KBM-7 (cell line): ENCODE data around the gene MED9.

Experiments
- DNase-seq: peaks from one replicate; pipeline ENCODE4 v3.0.0-alpha.2; 2015
- in situ Hi-C: fragments of 300-500 bp; cut with MboI; formaldehyde crosslinking; loops from 2 replicates; pipeline ENCODE4 v1.14.3; 2020; ENCODE audit warnings: low sequenced_read_pairs, low pct_unique_long_range_greater_than_20kb, mixed read lengths

MED9 gene

GRCh38 chr17:17510456-17511292, 33.9 kb downstream of the MED9 start:
- DNase-seq = no peak
- in situ Hi-C loops = no loop called here

- no peak for DNase-seq
- in situ Hi-C loops = no loop called here
These were observed 34.5 kb downstream of the MED9 start for GRCh38 chr17:17511293-17511741.

GRCh38 chr17:17511881-17512858, 35.4 kb downstream of the MED9 start:
- DNase-seq = peak; percentile 88
- in situ Hi-C loops = no loop called here

- DNase-seq = no peak
- in situ Hi-C loops = no loop called here
These were observed 36.1 kb downstream of the MED9 start for GRCh38 chr17:17512866-17513265.

- no peak for DNase-seq
- in situ Hi-C loops = no loop called here
These were observed 36.8 kb downstream of the MED9 start for GRCh38 chr17:17513626-17514025.

- in situ Hi-C loops = no loop called here
- DNase-seq = no peak
These were observed 37.7 kb downstream of the MED9 start for GRCh38 chr17:17514361-17514992.

- in situ Hi-C loops = no loop called here
- DNase-seq = no peak
These were observed 38.5 kb downstream of the MED9 start for GRCh38 chr17:17514993-17515933.

- no peak for DNase-seq
- in situ Hi-C loops = no loop called here
These were observed 39.4 kb downstream of the MED9 start for GRCh38 chr17:17515934-17516930.

- in situ Hi-C loops = no loop called here
- no peak for DNase-seq
These were observed 40.3 kb downstream of the MED9 start for GRCh38 chr17:17516941-17517720.

- no peak for DNase-seq
- in situ Hi-C loops = no loop called here
These were observed 41.2 kb downstream of the MED9 start for GRCh38 chr17:17518014-17518413.

- in situ Hi-C loops = no loop called here
- DNase-seq = no peak
These were observed 42.2 kb downstream of the MED9 start for GRCh38 chr17:17518951-17519350.

GRCh38 chr17:17519886-17520285, 43.1 kb downstream of the MED9 start:
- DNase-seq = no peak
- in situ Hi-C loops = no loop called here

GRCh38 chr17:17520599-17521232, 43.9 kb downstream of the MED9 start:
- in situ Hi-C loops = no loop called here
- DNase-seq = no peak

GRCh38 chr17:17523001-17523730, 46.4 kb downstream of the MED9 start:
- in situ Hi-C loops = no loop called here
- DNase-seq = peak; percentile 23

- no peak for DNase-seq
- in situ Hi-C loops = no loop called here
These were observed 47.1 kb downstream of the MED9 start for GRCh38 chr17:17523731-17524490.
